Gastroesophageal sphincter (tissue), 3 donors: ENCODE data around the gene TNFRSF8.

Experiments
- CTCF ChIP-seq, 4 experiments: fragments of 200-600 bp in 2 of 4; fragments of 450-650 bp in 2 of 4; sonication (generic) in 1 of 4; IDR thresholded peaks; one replicate each; pipeline ENCODE4 v1.5.1; 2017 to 2019; ENCODE audit warnings: antibody characterized with exemption in 4 of 4, mild to moderate bottlenecking in 2 of 4, moderate library complexity in 2 of 4
- EP300 ChIP-seq: sonication (generic); formaldehyde crosslinking; IDR thresholded peaks from one replicate; pipeline ENCODE4 v1.6.1; 2017; ENCODE audit warnings: antibody characterized with exemption, mild to moderate bottlenecking
- POLR2A ChIP-seq, 2 donors: fragments of 450-650 bp; IDR thresholded peaks; one replicate each; pipeline ENCODE4 v1.6.1; 2017; ENCODE audit warnings: antibody characterized with exemption in 2 of 2, mild to moderate bottlenecking in 2 of 2, moderate library complexity in 1 of 2
- POLR2AphosphoS5 ChIP-seq: sonication (generic); formaldehyde crosslinking; IDR thresholded peaks from one replicate; pipeline ENCODE4 v1.6.1; 2017; ENCODE audit warnings: antibody characterized with exemption

- TF ChIP-seq CTCF (IDR thresholded peaks at IDR 0.05) (no peak), POLR2A (IDR thresholded peaks at IDR 0.05) (no peak), EP300 (no peak), POLR2AphosphoS5 (no peak)
These were observed 71.6 kb downstream of the TNFRSF8 start for GRCh38 chr1:12134716-12135115.
